Activated T-cell treated with anti-CD3 and anti-CD28 coated beads for 4 hours (primary cell): ENCODE data around the gene ERGIC2.

Experiments used
- DNase-seq: peaks from one replicate; pipeline ENCODE4 v3.0.0-alpha.2; 2020

The ERGIC2 gene

DNA sequence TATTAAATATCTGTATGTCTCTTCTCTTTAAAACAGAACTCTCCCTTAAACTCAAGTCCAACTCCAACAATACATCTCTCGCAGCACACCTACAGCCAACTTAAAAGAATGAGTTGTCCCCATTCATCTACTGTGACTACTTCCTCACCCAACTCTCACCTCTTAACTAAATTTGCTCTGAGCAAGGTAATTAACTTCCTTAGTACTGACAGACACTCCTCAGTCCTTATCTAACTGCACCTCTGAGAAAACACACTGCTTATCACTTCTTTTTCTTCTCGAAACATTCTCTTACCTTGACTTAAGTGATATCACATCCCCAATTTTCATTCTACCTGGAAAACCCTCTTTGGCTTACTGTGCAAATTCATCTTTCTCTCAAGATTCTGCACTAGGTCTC, 7.0 kb downstream of the ERGIC2 start:
- DNase-seq, result no peak

DNA sequence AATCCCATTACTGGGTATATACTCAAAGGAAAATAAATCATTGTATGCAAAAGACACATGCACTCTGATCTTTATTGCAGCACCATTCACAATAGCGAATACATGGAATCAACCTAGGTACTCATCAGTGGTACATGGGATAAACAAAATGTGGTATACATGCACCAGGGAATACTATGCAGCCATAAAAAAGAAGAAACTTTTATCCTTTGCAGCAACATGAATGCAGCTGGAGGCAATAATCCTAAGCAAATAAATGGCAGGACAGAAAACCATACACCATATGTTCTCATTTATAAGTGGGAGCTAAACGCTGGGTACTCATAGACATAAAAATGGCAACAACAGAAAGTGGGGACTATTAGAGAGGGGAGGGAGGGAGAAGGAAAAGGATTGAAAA, 15.9 kb downstream of the ERGIC2 start:
- no peak for DNase-seq

DNA sequence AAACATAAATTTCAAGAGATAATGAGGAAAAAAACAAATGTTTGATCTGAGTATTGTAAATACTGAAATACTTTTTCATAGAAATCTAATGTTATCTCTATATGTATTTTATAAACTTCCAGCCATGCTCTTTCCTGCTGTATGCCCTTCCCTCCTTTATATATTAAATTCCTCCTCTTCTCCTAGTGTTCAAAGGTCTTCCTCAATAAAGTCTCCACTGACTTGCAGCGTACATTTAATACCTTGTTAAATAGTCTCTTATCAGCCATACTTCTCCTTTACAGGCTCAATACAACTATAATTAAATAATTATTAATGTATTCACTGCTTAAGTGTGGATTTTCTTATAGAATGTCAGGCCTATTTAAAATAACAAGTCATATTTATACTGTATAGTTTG, 26.0 kb downstream of the ERGIC2 start:
- DNase-seq, result no peak

DNA sequence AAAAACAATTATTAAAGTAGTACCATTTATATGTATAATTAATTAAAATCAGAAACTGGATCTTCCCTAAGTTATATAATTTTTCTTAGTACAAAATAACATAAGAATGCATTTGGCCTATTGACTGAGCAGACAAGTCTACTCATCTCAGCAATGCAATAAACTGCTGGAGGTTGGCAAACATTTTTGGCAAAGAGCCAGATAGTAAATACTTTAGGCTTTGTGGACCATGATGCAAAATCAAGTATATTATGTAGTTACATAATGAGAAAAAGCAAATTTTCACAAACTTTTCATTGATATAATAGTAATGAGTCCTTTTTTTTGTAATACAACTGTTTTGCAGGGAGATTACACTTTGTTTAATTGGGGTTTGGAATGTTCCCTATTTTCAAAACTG, 30.9 kb downstream of the ERGIC2 start:
- no peak for DNase-seq

DNA sequence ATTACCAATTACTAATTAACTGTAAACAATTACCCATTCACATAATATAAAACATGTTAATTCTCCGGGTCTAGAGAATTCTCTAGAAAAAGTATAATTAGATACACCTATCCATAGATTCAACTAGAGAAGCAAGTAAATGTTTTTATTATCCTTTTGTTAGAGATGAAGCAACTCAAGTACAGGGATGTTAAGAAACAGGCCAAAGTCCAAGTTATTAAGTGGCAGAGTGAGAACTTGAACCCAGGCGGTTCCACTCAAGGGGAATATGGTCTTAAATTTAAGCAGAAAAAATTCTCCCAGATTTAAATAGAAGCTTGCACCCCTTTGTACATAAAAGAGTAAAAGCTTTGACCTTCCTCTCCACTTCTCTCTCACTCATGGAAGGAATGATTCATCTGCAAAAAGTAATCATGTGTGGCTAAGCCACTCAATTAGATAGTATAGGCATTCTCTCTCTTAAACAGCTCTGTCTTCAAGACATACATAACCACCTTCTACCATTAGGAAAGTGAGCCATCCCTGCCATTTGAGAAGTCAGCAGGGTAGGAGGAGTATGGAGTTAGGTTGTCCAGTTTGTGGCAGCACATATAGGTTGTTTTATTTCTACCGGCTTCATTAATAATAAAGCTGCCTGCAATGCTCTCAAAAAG, 34.1 kb downstream of the ERGIC2 start:
- DNase-seq, result no peak

DNA sequence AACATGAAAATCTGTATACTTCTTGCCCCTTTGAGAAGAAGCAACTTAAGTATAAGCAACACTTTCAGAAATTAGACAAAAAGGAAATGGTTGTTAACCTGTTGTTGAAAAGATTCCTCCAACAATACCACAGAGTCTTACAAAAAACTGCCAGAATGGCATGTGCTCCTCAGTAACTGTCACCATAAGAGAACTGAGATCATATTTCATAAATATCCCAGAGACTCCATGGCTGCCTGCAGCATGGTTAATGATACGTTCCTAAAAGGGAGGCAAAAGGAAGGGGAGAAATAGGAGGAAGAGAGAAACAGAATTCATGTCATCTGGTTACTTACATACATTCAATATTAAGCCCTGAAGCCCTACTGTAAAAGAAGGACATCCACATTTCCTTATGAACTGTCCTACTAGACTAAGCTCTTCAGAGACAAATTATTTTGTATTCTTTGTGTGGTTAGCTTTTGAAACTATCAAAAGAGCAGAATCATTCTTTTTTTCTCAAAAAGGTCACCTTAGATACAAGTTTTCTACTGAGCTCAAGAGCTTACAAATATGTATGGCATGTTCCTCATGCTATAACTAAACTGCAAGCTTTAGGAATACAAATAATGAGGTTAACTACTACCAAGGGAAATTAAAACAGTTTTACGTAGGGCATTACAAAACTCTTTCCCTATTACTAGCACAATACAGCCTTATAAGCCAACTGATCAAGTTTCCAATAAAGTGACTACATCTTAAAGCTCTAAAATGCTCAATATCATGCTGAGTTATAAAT, 37.8 kb downstream of the ERGIC2 start:
- DNase-seq, result no peak

DNA sequence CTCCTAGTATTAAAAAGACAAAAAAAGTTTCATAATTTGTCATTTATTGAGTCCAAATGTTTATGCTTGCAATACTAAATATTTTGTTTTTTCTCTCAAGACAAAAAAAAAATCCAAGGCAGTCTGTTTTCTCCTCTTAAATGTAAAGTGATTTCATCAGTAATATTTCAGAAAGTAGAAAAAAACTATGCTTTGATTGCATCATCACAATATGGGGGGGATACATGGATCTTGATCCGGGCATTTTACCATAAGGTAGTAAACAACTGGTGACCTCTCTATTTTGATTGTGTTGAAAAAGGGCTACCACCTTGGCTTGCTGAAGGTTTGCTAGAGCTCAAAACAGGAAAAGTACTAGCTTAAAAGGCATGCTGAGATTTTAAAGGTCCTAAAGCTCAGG, 43.6 kb downstream of the ERGIC2 start:
- no peak for DNase-seq

DNA sequence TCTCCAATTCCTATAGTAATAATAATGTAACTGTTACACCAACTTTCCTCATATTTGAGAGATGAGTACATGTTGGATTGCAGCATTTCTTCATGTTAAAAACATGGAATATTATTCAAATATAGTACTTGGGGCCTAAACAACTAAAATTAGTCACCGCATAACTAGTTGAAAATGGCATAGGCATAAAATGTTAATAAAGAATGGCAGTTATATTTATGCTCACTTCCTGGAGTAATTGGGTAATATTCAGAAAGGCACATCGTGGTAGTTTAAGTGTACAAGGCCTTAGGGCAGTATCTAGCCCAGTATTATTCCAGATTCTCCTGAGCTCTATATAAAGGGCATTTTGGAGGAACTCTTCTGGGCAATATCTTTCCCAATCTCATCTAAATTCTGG, 46.0 kb downstream of the ERGIC2 start:
- DNase-seq, result no peak

DNA sequence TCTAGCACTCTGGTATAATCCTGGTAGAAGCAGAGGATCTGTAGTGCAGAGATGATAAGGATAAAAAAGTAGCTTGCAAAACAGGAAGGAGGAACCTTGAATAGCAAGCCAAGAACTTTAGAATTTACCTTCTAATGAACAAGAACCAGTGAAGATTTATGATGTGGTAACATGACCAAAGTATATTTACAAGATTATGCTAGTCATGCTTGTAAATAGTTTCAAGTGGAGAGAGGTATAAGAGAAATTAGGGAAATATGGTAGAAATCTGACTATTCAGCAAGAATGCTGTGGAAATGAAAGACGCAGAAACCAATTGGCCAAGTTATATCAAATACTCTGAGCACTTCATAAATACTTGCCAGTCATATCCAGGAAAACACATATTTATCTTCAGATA, 47.8 kb downstream of the ERGIC2 start:
- no peak for DNase-seq

DNA sequence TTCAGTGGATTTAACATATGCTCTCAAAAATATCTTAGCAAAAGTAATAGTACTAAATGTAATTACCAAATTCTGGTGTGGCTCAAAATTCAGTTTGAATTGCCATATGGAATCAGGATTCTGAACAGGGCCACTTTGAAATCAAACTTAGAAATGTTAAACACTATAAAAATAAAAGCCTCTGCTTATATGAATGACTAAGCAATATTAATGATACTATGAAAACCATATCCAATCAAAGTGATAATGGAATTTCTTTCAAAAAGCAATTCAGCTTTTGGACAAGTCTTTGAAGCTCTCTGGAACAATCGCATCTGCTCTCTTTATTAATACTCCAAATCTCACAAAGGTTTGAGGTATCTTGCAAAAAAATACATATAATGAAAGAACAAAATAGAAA, 51.6 kb downstream of the ERGIC2 start:
- no peak for DNase-seq

DNA sequence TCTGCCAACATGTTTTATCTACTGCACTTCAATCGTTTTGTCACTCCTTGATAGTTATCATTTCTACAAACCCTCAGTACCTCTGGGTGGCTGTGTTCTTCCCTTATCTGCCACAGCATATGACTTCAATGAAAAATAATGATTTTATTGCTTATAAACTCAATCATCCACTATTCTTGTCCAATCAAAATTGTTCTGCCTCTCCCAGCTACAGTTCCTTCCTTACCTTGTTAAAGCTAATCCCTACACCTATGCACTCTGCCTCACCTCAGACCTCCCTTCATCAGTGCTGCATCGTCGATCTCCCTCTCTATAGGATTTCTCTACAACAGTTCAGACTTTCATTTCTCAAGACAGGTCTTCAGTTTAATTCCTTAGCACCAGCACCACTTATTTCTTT, 58.8 kb downstream of the ERGIC2 start:
- no peak for DNase-seq

DNA sequence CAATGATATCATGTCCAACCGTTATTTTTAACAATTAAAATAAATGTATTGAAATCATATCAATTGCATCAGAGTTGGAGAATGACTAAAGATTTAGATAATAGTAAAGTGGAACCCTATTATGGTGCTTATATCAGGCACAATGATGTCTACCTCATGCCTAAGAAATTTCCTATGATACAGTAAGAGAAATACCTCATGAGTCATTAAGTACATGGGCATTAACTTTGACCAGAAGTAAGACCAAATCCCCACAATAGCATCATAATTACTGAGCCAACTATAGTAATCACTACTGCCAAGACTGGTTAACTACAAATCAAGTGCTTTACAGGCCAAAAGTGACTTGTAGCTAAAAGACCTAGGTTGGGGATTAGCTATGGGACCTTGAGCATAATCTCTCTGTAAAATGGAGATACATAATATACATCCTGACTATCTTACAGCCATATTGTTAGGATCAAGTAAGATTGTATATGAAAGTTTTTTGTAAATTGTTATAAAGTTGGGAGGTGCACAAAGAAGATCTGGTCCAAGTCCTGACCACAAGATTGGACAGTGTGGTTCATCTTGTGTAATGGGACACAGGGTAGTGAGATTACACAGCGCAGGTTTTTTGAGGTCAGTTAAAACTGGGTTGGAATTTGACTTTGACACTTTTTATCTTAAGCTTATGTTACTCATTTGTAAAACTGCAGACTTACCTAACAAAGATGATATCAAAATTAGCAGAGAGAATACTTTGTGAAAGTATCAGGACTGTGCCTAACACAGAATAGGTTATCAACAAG, 60.5 kb downstream of the ERGIC2 start:
- no peak for DNase-seq

DNA sequence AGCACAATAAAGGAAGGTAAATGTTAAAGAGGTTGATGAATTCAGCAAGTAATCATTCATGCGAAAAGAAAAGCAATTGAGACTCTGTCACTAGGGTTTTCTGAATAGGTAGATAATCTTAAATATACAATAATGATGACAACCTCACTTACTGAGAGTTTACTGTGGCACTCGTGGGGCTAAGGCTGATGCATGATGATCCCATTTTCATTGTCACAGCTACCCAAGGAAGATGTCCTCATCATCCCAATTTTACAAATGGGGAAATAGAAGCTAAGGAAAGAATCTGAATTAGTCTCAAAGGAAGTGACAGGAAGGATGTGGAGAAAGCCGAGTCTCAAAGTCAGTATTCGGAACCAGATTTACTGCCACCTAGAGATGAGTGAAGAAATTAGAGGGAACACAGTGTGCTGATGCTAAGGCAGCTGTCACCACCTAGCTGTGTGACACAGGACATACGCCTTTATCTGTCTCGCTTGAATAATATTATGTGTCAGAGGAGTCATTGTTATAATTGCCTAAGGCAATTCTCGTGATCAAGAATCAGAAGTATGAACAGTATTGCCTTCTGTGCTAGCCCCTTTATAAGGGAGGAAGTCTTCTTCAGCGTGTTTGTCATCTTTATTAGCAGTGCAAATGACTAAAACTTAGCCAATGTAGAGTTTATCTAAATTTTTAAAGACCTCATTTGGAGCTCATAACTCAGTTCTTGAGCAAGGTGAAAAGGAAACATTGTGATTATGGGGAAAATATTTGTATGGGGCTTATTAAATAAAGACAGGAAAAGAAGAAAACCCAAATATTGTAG, 63.2 kb downstream of the ERGIC2 start:
- DNase-seq, result peak; percentile 2

DNA sequence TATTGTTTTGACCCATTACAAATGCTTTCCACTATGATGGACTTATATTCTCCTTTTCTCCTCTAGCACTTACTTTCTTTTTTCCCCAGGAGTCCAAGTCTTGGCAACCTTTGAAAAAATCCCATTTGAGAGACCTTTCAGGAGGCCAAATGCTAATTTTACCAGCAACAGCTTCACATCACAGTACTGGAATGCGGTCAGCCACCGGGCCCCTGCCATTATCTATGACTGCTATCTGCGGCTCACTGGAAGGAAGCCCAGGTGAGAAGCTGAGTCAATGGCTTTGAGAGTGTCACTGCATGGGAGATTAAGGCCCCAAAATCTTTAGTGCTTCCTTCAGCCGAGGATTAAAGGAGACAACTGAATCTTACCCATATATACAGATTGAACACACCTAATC, 64.2 kb downstream of the ERGIC2 start:
- DNase-seq, result no peak

DNA sequence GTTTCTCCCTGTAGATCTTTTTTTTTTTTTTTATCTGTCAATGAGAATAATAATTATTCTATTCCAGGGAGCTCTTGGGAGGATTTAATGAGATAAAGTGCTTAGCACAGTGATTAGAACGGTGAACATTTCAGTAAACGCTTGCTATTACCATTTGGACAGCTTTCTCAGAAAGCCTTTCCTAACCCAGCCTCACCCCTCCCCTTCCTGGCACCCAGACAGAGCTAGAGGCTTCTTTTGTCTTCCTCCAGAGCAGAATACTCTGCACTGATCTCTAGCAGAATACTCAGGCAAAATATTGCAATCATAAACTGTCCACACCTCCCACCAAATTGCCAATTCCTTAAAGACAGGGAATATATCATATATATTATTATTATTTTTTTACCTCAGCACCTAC, 66.6 kb downstream of the ERGIC2 start:
- no peak for DNase-seq

DNA sequence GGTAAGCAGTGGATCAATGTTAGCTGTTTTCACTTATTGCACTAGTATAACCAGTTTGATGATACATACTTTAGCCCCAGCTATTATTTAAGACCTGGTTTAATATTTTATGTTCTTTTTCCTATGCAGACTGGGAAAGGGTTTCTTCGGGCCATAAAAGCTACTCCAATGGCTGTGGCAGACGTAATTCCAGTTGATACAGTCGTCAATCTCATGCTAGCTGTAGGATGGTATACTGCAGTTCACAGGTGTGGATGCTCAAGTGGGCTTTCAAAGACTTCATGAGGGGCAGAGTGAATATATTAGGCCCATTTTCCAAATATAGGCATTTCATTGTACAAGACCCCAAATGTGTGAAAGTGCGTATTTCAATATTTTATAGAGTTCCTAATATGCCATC, 70.1 kb downstream of the ERGIC2 start:
- no peak for DNase-seq

DNA sequence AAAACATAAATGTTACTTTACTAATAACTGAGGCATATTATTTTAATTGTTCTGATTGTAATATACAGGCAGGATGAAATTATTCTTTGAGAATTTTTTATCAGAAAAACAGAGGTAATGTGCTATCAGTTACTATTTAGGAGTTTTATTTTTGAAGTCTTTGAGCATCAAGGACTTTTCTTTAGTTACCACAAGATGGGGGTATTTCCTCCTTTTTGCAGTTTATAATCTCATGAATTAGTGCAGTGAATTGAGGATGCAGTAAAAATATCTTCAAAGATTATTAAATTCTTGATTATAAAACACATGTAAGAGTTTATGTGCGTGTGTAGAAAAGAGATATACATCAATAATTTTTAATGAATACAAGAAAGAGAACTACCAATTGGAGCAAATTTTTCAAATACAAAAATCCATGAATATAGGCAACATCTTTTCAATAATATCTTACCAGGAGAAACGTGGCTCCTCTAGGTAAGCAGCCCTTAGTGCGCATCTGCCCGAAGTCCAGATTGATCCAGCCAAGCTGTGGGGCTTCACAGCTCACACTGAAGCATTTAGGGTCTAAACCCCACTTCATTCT, 71.6 kb downstream of the ERGIC2 start:
- no peak for DNase-seq

DNA sequence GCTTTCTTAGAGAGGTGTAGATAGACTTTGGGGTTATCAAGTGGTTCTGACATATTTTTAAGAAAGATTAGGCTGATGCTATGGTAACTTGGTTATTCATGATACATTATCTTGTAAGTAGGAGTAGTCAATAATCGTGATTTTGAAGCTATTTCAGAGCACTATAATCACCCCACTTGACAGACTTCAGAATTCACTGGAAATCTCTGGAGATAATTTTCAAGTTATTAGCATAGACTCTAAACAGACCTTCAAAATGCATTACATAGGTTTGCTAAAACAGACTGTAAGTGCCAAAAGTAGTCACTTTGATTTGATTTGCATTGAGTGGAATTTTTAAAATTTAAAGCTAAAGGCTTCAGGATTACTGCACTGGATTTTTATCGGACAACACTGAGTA, 74.3 kb downstream of the ERGIC2 start:
- no peak for DNase-seq

DNA sequence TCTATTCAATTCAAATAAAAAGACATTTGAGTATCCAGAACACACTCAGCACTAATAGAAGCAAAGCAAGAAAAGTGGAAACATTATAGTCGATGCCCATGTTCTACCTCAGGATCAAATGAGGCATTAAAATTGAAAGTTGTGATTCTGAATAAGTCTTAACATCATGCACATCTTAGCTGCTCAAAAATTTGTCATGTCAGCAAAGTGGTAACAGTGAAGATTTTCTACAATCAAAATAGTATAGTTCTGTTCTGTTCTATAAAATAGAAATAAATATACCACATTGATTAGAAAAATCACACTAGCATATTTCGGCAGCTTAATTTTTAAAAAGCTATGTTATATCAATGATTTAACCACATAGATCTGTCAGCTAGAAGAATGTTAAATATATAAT, 74.7 kb downstream of the ERGIC2 start:
- DNase-seq, result no peak

DNA sequence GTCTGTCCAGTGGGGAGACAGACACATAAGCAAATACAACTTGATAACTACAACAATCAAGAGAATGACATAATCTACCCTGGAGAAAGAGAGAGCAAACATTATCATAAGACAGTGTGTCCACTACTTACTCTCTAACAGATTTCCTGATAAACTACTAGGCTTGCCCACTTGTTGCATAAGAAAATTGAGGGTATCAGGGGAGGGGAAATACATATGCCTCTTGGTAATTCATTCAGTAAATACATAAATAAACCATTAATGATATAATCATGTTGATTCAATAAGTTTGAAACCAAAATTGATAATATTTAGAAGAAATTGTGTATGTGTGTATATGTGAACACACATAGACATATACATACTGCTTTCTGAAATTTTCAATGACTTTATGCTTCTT, 76.6 kb downstream of the ERGIC2 start:
- DNase-seq, result no peak

DNA sequence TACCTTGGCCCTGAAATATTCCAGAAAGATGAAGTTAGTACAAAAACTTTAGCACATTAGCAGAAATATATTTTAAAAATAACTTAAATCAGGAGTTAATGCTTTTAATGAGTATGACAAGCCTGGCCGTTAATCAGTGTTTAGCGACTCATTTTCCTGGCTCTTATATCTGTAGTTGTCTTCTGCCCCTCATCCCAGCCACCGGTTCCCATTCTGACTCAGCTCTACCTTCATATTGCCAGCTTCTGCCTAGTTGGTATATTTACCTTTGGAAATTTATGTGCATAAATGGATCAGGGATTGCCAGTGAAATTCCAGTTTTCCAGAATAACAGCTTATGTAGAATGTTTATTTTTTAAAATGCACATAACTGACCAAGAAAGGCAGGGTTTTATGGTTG, 79.9 kb downstream of the ERGIC2 start:
- no peak for DNase-seq

DNA sequence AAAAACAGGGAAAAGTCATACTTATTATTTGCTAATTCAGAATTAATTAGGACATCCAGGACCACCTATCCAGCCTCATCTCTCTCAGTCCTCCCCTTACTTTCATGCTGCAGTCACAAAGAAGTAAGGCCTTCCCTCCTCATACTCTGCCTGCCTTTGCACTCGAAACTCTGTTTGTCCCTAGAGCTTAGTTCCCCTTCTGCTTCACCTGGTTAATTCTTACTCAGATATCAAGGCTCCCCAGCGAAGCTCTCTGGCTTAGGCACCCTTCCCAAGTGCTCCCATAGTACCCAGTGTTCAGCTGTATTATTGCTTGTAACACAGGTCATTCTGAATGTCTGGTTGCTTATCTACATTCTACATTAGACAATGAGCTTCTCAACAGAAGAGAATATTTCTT, 81.3 kb downstream of the ERGIC2 start:
- no peak for DNase-seq

DNA sequence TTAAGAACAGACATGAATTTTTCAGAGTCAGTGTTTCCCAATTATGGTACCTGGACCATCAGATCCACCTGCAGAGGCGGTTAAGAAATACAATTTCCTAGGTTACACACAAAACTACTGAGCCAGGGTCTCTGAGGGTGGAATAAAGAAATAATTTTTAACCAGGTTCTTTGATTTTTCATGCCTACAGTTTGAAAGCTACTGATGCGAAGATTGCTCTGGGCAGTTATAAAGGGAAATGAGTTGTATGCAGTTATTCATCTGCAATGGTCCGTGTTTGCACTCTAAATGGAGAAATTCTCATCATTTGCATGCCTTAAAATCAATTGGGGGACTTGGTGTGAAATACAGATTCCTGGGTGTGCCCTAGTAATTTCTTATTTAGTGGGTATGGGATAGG, 89.7 kb downstream of the ERGIC2 start:
- DNase-seq, result no peak
